GM23248 (cell line): ENCODE data around the gene CDC42EP3.

Source experiments
- EZH2 ChIP-seq: fragments of 200-600 bp; sonication (generic); IDR thresholded peaks from 2 replicates; pipeline ENCODE4 v1.6.1; 2018; ENCODE audit warnings: antibody characterized with exemption, mild to moderate bottlenecking; ENCODE audit not compliant: insufficient read depth, poor library complexity, severe bottlenecking
- EZH2phosphoT487 ChIP-seq: fragments of 200-600 bp; sonication (generic); IDR thresholded peaks from 2 replicates; pipeline ENCODE4 v1.6.1; 2018; ENCODE audit warnings: antibody characterized with exemption, moderate library complexity, mild to moderate bottlenecking, low read depth; ENCODE audit not compliant: insufficient read depth

GRCh38 chr2:37610638-37611289 is 60.7 kb downstream of the CDC42EP3 start:
- TF ChIP-seq EZH2 (no peak), EZH2phosphoT487 (no peak)
